Mucosa of stomach (tissue), 1 donor: ENCODE measurements around the gene RAMP1.

Source experiments
- H3K27me3 ChIP-seq: one replicate; pipeline ENCODE4 v1.7.0; 2013; ENCODE audit warnings: mild to moderate bottlenecking, low read length; ENCODE audit not compliant: control insufficient read depth, insufficient read depth
- H3K36me3 ChIP-seq: one replicate; pipeline ENCODE4 v1.7.0; 2013; ENCODE audit warnings: low read length; ENCODE audit not compliant: control insufficient read depth, insufficient read depth
- H3K4me1 ChIP-seq: one replicate; pipeline ENCODE4 v1.7.0; 2013; ENCODE audit warnings: mild to moderate bottlenecking, low read length; ENCODE audit not compliant: control insufficient read depth, insufficient read depth
- H3K4me3 ChIP-seq: one replicate; pipeline ENCODE4 v1.7.0; 2013; ENCODE audit warnings: low read length
- H3K9ac ChIP-seq: one replicate; pipeline ENCODE4 v1.7.0; 2013; ENCODE audit warnings: mild to moderate bottlenecking, low read length, moderate library complexity
- H3K9me3 ChIP-seq: one replicate; pipeline ENCODE4 v1.7.0; 2013; ENCODE audit warnings: mild to moderate bottlenecking, low read length, moderate library complexity; ENCODE audit not compliant: control insufficient read depth
- donor health status: Pancreatic carcinoma.

Gene RAMP1

DNA sequence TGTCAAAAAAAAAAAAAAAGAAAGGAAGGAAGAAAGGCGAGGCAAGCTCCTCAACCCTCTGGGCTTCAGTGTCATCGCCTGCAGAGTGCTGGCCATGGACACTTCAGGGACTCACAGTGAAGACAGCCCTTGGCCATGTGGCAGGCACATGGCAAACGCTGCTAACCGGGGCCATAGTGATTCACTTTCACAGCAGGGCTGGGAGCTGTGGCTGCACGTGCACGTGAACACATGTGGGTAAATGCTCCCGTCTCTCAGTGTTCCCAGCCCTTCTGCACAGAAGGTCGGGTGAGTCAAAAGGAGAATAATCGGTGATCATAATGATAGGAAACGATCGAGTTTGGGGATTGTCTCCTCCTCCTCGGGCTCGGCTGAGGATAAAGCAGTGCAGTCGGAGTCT, 61.2 kb downstream of the RAMP1 start:
- Histone ChIP-seq H3K4me1 (no peaks in the 10 kb centered on the region), H3K36me3 (no peaks in the 10 kb centered on the region), H3K27me3 (no peaks in the 10 kb centered on the region), H3K9me3 (no peaks in the 10 kb centered on the region), H3K9ac (no peak overlapping the region), H3K4me3 (no peak overlapping the region)

GRCh38 chr2:237921967-237922492, 62.6 kb downstream of the RAMP1 start:
- Histone ChIP-seq H3K9ac (no peak overlapping the region), H3K4me1 (no peaks in the 10 kb centered on the region), H3K9me3 (no peaks in the 10 kb centered on the region), H3K36me3 (no peaks in the 10 kb centered on the region), H3K27me3 (no peaks in the 10 kb centered on the region), H3K4me3 (no peak overlapping the region)

DNA sequence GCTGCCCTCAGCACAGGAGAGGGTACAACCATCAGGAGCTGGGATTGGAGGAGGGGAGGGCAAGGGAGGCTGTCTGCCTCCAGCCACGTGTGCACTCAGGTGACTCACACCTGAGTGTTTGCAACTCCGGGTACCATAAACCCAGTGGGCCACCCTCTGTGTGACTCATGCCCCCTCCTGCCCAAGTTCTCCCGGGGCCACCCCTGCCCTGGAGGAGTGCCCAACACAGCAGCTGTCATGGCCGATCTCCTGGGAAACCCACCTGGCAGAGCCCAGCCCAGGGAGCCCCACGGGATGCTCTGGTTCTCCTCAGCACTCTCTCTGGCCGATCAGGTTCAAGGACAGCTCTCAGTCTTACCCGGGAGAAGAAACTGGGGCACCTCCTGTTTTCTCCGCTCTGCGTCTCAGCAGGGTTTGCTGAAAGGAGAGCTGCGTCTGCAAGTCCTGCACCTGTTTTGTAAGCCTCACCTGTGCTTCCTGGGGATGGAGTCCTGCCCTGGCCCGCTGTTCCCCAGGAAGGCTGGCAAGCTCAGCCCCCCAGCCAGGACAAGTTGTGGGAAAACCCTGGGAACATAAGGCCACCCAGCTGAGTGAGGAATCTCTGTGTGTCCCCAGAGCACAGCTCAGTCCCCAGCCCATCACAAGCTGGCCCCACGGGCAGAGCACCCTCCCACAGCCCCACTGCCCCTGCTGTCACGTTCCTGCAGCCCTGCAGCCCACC, 63.4 kb downstream of the RAMP1 start:
- no peaks in the 10 kb centered on the region for H3K36me3 ChIP-seq
- no peaks in the 10 kb centered on the region for H3K27me3 ChIP-seq
- peak overlapping the region; percentile 14 for H3K9ac ChIP-seq
- H3K4me1 ChIP-seq: no peaks in the 10 kb centered on the region
- no peak overlapping the region for H3K4me3 ChIP-seq
- H3K9me3 ChIP-seq: no peaks in the 10 kb centered on the region

GRCh38 chr2:237923481-237924163, 64.2 kb downstream of the RAMP1 start:
- Histone ChIP-seq H3K9me3 (no peaks in the 10 kb centered on the region), H3K27me3 (no peaks in the 10 kb centered on the region), H3K4me1 (no peaks in the 10 kb centered on the region), H3K4me3 (no peak overlapping the region), H3K36me3 (no peaks in the 10 kb centered on the region), H3K9ac (peak overlapping the region; percentile 14)

- H3K9ac ChIP-seq: no peak overlapping the region
- H3K4me3 ChIP-seq: no peak overlapping the region
- no peaks in the 10 kb centered on the region for H3K9me3 ChIP-seq
- no peaks in the 10 kb centered on the region for H3K4me1 ChIP-seq
- H3K36me3 ChIP-seq: no peaks in the 10 kb centered on the region
- no peaks in the 10 kb centered on the region for H3K27me3 ChIP-seq
Measured at GRCh38 chr2:237924164-237924534, 64.7 kb downstream of the RAMP1 start.

DNA sequence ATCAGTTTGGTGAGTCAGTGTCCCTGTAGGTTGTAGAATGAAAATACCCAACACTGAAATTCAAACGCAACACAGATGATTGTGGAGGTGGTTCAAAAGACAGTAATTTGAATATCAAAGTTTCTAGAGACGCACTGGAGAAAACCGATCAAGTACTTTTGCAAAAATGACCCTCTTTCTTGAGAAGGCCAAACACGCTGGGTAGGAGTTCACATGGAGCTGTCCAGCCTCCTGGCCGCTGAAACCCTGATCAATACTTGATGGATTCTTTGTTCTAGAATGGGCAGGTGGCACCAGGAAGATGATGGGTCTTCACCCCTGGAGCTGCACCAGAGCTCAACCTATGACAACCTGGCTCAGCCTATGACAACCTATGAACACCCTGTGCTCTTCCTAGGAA, 67.7 kb downstream of the RAMP1 start:
- no peak overlapping the region for H3K9ac ChIP-seq
- H3K9me3 ChIP-seq: no peaks in the 10 kb centered on the region
- H3K36me3 ChIP-seq: no peaks in the 10 kb centered on the region
- H3K27me3 ChIP-seq: no peaks in the 10 kb centered on the region
- no peak overlapping the region for H3K4me3 ChIP-seq
- H3K4me1 ChIP-seq: no peaks in the 10 kb centered on the region

DNA sequence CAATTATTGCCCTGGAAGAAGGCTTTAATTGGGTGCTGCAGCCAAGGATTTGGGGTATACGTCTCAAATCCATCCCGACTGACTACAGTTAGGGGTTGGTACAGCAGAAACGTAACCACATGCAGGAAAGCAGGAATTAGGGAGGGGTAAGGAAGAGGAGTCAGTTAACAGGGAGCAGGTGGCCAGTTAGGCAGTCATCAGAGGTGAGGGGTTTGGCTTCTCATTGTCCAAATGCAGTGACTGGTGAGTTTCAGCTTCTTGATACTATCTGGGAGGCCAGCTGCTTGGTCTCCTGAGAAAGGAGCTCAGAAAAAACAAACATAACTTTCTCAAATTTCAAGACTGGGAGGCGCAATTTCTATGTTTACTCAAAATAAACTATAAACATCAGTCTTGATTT, 68.6 kb downstream of the RAMP1 start:
- H3K9ac ChIP-seq: no peak overlapping the region
- H3K36me3 ChIP-seq: no peaks in the 10 kb centered on the region
- H3K9me3 ChIP-seq: no peaks in the 10 kb centered on the region
- H3K4me1 ChIP-seq: no peaks in the 10 kb centered on the region
- H3K4me3 ChIP-seq: no peak overlapping the region
- no peaks in the 10 kb centered on the region for H3K27me3 ChIP-seq

DNA sequence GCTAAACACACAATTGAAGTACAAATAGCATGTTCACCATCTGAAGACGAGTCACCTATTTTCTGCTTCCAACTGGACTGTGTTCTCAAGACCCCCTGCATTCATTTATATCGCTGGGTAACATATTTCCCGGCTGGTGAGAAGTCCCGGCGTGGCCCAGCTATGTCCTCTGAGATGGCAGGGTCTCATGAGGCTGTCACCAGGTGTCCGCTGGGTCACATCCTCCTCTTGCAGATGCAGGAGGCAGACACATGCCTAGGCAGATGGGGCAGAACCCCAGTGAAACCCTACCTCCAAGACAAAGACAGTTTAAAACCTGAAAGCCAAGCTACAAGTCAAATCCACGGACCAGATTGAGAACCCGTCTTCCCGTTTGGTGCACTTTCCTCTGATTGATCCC, 70.6 kb downstream of the RAMP1 start:
- H3K9ac ChIP-seq: no peak overlapping the region
- H3K4me1 ChIP-seq: no peaks in the 10 kb centered on the region
- no peaks in the 10 kb centered on the region for H3K27me3 ChIP-seq
- no peaks in the 10 kb centered on the region for H3K36me3 ChIP-seq
- H3K9me3 ChIP-seq: no peaks in the 10 kb centered on the region
- H3K4me3 ChIP-seq: no peak overlapping the region

- Histone ChIP-seq H3K27me3 (no peaks in the 10 kb centered on the region), H3K36me3 (no peaks in the 10 kb centered on the region), H3K9ac (no peak overlapping the region), H3K4me1 (no peaks in the 10 kb centered on the region), H3K9me3 (no peaks in the 10 kb centered on the region), H3K4me3 (no peak overlapping the region)
Measured at GRCh38 chr2:237931205-237931721, 71.8 kb downstream of the RAMP1 start.

DNA sequence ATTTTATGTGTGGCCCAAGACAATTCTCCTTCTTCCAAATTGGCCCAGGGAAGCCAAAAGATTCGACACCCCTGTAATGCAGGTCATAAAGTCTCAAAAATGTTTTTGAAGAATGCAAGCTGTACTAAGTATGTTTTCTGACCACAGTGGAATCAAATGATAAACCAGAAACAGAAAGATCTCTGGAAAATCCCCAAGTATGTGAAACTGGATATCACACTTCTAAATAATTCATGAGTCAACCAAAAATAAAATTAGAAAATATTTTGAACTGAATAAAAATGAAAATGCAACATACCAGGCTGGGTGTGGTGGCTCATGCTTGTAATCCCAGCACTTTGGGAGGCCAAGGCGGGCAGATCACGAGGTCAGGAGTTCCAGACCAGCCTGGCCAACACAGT, 73.3 kb downstream of the RAMP1 start:
- no peaks in the 10 kb centered on the region for H3K4me1 ChIP-seq
- no peaks in the 10 kb centered on the region for H3K27me3 ChIP-seq
- no peaks in the 10 kb centered on the region for H3K9me3 ChIP-seq

DNA sequence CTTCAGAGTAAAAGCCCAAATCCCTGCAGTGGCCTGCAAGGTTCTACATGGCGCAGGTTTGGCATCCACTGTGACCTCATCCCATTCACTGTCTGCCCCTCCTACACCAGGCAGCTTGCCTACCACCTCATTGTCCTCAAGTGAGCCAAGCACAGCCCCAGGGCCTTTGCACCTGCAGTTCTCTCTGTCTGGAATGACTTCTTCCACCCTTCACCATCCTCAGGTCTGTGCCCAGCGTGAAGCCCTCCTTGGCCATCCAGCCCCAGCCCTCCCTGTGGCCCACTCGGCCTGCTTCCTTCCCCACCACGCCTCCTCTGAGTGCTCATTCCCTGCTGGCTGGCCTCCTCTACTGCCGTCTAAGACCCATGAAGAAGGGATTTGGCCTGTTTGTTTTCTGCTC, 74.8 kb downstream of the RAMP1 start:
- Histone ChIP-seq H3K9ac (no peak overlapping the region), H3K4me1 (no peaks in the 10 kb centered on the region), H3K36me3 (no peaks in the 10 kb centered on the region), H3K27me3 (no peaks in the 10 kb centered on the region), H3K9me3 (no peaks in the 10 kb centered on the region), H3K4me3 (no peak overlapping the region)

More for the DNA sequence above, 73.3 kb downstream of the RAMP1 start:
- Histone ChIP-seq H3K9ac (no peak overlapping the region), H3K36me3 (no peaks in the 10 kb centered on the region), H3K4me3 (no peak overlapping the region)

DNA sequence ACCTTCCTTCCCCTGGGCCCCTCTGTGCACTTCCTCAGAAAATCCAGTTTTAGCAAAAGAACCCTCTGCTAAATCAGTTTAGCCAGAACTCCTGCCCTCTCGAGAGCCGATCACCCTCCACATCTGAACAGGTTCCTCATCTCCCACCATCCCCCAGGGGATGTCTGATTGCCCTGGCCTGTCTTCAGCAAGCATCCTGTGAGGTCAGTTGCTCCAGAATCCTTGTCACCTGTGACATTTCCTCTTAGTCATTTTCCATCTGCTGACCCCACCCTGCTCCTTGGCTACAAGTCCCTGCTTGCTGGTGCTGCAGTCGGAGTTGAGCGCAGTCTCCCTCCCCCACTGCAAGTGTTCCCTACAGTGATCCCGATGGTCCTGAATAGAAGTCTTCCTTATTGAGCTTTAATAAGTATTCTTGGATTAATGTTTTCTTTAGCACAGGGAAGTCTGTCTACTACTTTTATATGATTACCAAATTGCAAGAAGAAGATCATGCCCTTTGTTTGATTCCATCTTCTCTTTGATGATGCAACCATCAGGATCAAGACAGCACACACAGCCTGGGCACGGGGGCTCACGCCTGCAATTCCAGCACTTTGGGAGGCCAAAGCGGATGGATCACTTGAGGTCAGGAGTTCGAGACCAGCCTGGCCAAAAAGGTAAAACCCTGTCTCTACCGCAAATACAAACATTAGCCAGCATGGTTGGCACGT, 76.5 kb downstream of the RAMP1 start:
- no peaks in the 10 kb centered on the region for H3K27me3 ChIP-seq
- no peaks in the 10 kb centered on the region for H3K9me3 ChIP-seq
- no peaks in the 10 kb centered on the region for H3K4me1 ChIP-seq
- H3K9ac ChIP-seq: no peak overlapping the region
- H3K36me3 ChIP-seq: no peaks in the 10 kb centered on the region
- no peak overlapping the region for H3K4me3 ChIP-seq
